HepG2 (cell line): ENCODE results near the gene ZFPM1. TPM values are rescaled to one million over a fixed set of nuclear protein-coding genes. Genes with fewer than 3 reads are reported as not detected.
A peak's percentile ranks its signal among the peaks of the same experiment; 100 is the strongest.

ENCODE experiments used
- ATAC-seq: fragments of 200-7000 bp; cut with Tn5 transposase; 3 replicates; pipeline ENCODE4 v1.9.1; 2020; ENCODE audit warnings: mild to moderate bottlenecking, moderate library complexity
- BruUV-seq: library from RNA; stranded (reverse); fragments of 400-500 nt; replicated peaks from 2 replicates; lab custom pipeline; 2021; lab: Mats Ljungman, UMichigan
- CTCF ChIA-PET: fragments of 300-600 bp; formaldehyde crosslinking; extraction: SDS; loops from one replicate; lab custom pipeline; 2021; ENCODE audit warnings: low total read pairs, inconsistent platforms, low intra/inter-chr PET ratio; lab: Yijun Ruan, JAX
- POLR2A ChIA-PET: fragments of 350-600 bp; sonication (Branson Sonifier 250); formaldehyde crosslinking; loops from one replicate; lab custom pipeline; 2020; ENCODE audit warnings: antibody characterized with exemption, inconsistent platforms; lab: Yijun Ruan, JAX
- DNase-seq: peaks from one replicate; pipeline ENCODE4 v3.0.0-alpha.2; 2015; ENCODE audit warnings: low spot score
- FAIRE-seq: peaks from 3 replicates; lab custom pipeline; 2011; peaks lifted over from hg19 to GRCh38; lab: Jason Lieb, UNC
- H2AFZ ChIP-seq: one replicate; pipeline ENCODE4 v1.6.1; 2011; ENCODE audit warnings: low read length, inconsistent platforms
- H3K27ac ChIP-seq: fragments of 300-600 bp; 3 replicates; pipeline ENCODE4 v1.8.0; 2011; ENCODE audit warnings: mixed run types, mild to moderate bottlenecking, mixed read lengths, low read length, inconsistent platforms; ENCODE audit not compliant: insufficient read depth; ENCODE audit errors: extremely low read length
- H3K27me3 ChIP-seq, 2 experiments: fragments of 200-600 bp in 1 of 2; 2 replicates in 1 of 2; 3 replicates in 1 of 2; pipeline versions ENCODE4 v1.6.0 to v1.8.0; 2011; ENCODE audit warnings: low read length in 2 of 2, mild to moderate bottlenecking in 2 of 2, moderate library complexity in 2 of 2, inconsistent platforms in 1 of 2; ENCODE audit not compliant: insufficient read depth in 2 of 2, control insufficient read depth in 1 of 2
- H3K36me3 ChIP-seq, 2 experiments: fragments of 200-600 bp in 1 of 2; replicated peaks in 1 of 2; 2 replicates in 1 of 2; 3 replicates in 1 of 2; pipeline versions ENCODE4 v1.5.1 to v1.8.0; 2011; ENCODE audit warnings: low read length in 2 of 2, inconsistent platforms in 1 of 2; ENCODE audit not compliant: insufficient read depth in 2 of 2, control insufficient read depth in 1 of 2
- H3K4me1 ChIP-seq: 2 replicates; pipeline ENCODE4 v1.5.1; 2012; ENCODE audit warnings: low read length, inconsistent platforms; ENCODE audit not compliant: insufficient read depth
- H3K4me2 ChIP-seq: 2 replicates; pipeline ENCODE4 v1.6.0; 2011; ENCODE audit warnings: low read depth, low read length, inconsistent platforms
- H3K4me3 ChIP-seq, 3 experiments: fragments of 200-600 bp in 1 of 3; sonication (generic), shearing (Covaris generic) in 1 of 3; replicated peaks in 1 of 3; 2 replicates each; pipeline ENCODE4 v1.5.1; 2011 to 2016; ENCODE audit warnings: low read length in 3 of 3, inconsistent platforms in 2 of 3, low read depth in 2 of 3, mild to moderate bottlenecking in 2 of 3, control low read depth in 1 of 3, mixed read lengths in 1 of 3; ENCODE audit not compliant: insufficient read depth in 1 of 3
- H3K79me2 ChIP-seq: one replicate; pipeline ENCODE4 v1.6.1; 2011; ENCODE audit warnings: low read length, inconsistent platforms; ENCODE audit not compliant: insufficient read depth
- H3K9ac ChIP-seq: 2 replicates; pipeline ENCODE4 v1.6.0; 2011; ENCODE audit warnings: mild to moderate bottlenecking, low read depth, low read length, inconsistent platforms; ENCODE audit not compliant: insufficient read depth
- H3K9me3 ChIP-seq: 2 replicates; pipeline ENCODE4 v1.5.1; 2012; ENCODE audit warnings: mild to moderate bottlenecking, low read length
- H4K20me1 ChIP-seq: 2 replicates; pipeline ENCODE4 v1.6.0; 2011; ENCODE audit warnings: inconsistent platforms, mild to moderate bottlenecking, low read length, moderate library complexity; ENCODE audit not compliant: insufficient read depth
- AGO2 ChIP-seq: fragments of 200-400 bp; formaldehyde crosslinking; optimal IDR thresholded peaks from 2 replicates; pipeline ENCODE3; 2017; ENCODE audit warnings: mild to moderate bottlenecking, low read depth, low read length, moderate library complexity
- MTA1 ChIP-seq: sonication (generic); formaldehyde crosslinking; IDR thresholded peaks from 2 replicates; pipeline ENCODE4 v1.4.0; 2020; ENCODE audit warnings: missing genetic modification reagents, mild to moderate bottlenecking, borderline replicate concordance
- ZBTB3 ChIP-seq: sonication (generic); formaldehyde crosslinking; IDR thresholded peaks from 2 replicates; pipeline ENCODE4 v1.4.0; 2020; ENCODE audit warnings: low read depth, mild to moderate bottlenecking, moderate library complexity, missing genetic modification reagents, borderline replicate concordance
- ZNF629 ChIP-seq: sonication (generic); formaldehyde crosslinking; conservative IDR thresholded peaks from 2 replicates; pipeline ENCODE4 v1.5.0; 2020; ENCODE audit warnings: missing genetic modification reagents
- ZNF768 ChIP-seq: sonication (generic); formaldehyde crosslinking; IDR thresholded peaks from 2 replicates; pipeline ENCODE4 v1.4.0; 2020; ENCODE audit warnings: missing genetic modification reagents
- WGBS: methylation state at CpG from one replicate; pipeline ENCODE4 v1.1.6; 2017; ENCODE audit warnings: low lambda C conversion rate; 5-methylcytosine and 5-hydroxymethylcytosine counted together
- in situ Hi-C: cut with HindIII; loops from 2 replicates; pipeline ENCODE4 v1.10.0; 2017; ENCODE audit warnings: low pct_unique_long_range_greater_than_20kb; ENCODE audit not compliant: extremely low pct_ligation_motif_present
- intact Hi-C: fragments of 100-400 bp; cut with micrococcal nuclease; formaldehyde crosslinking; loops from one replicate; pipeline ENCODE4 v1.10.0; 2022; ENCODE audit not compliant: unreplicated experiment
- polyA plus RNA-seq, 8 experiments: library from polyadenylated mRNA; depleted of rRNA in 3 of 8; stranded (reverse) in 7 of 8; unstranded in 1 of 8; fragments of >200 nt; fragmentation: Illumina TruSeq in 4 of 8; extraction: Trizol in 4 of 8; gene quantifications; 2 replicates each; pipeline versions ENCODE4 v1.2.1 to v1.2.3, GENCODE V29; 2011 to 2016; ENCODE audit warnings: low read depth in 4 of 8, missing spikeins in 1 of 8, mixed read lengths in 1 of 8; ENCODE audit not compliant: insufficient read depth in 1 of 8
- total RNA-seq, 5 experiments: library from RNA; depleted of rRNA; stranded (reverse); fragments of >200 nt; fragmentation: Illumina TruSeq; extraction: Trizol; gene quantifications; 2 replicates each; pipeline ENCODE4 v1.2.3, GENCODE V29; 2016; ENCODE audit warnings: low read depth in 1 of 5
- TF ChIP-seq, protein P1 (sequence below): IDR thresholded peaks from 2 replicates; pipeline ENCODE4 v1.6.1; 2016; ENCODE audit warnings: missing compliant biosample characterization, missing genetic modification reagents, borderline replicate concordance

The ZFPM1 gene
- total and polyA plus RNA-seq, 2 of the 13 experiments (the other 11 are each of a cell fraction or from before 2014, with no cell fraction given): 1.3 to 3.8 TPM

DNA sequence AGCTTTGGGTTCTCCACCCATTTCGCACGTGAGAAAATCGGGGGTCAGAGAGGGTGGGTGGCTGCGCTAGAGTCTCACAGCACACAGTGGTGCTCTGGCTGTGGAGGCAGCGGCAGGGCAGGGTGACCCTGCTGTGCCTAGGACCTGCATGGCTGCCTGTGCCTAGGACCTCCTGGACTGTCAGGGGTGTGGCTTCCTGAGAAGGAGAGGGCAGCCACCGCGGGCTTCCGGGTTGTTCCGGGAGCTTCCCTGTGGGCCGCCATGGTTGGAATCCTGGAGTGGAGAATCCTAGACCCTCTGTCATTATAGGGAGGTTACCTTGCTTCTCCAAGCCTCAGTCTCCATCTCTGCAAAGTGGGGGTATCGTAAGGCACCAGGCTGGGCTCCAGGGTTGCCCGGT is 9.3 kb downstream of the ZFPM1 start:
- in situ Hi-C loops: no loop called here
- TF ChIP-seq ZNF768 (CRISPR knock-in tag): peak; percentile 87
- TF ChIP-seq ZNF629 (CRISPR knock-in tag): peak; percentile 42; the same call in 1 of the 2 replicates
- TF ChIP-seq, protein P1, sequence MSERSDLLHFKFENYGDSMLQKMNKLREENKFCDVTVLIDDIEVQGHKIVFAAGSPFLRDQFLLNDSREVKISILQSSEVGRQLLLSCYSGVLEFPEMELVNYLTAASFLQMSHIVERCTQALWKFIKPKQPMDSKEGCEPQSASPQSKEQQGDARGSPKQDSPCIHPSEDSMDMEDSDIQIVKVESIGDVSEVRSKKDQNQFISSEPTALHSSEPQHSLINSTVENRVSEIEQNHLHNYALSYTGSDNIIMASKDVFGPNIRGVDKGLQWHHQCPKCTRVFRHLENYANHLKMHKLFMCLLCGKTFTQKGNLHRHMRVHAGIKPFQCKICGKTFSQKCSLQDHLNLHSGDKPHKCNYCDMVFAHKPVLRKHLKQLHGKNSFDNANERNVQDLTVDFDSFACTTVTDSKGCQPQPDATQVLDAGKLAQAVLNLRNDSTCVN (CRISPR knock-in tag): no peak
- DNase-seq (no peak), FAIRE-seq (no peak), ATAC-seq (no peak)
- Histone ChIP-seq H3K79me2 (peaks cover 87% of the 10 kb centered on the region), H3K4me3 (no peak overlapping the region), H3K9me3 (no peaks in the 10 kb centered on the region), H3K4me1 (peaks cover 29% of the 10 kb centered on the region; the same call in 1 of the 2 replicates), H3K9ac (no peak overlapping the region), H4K20me1 (peaks cover 70% of the 10 kb centered on the region), H3K27ac (no peak overlapping the region), H2AFZ (no peak overlapping the region), H3K36me3 (peaks cover 4 to 7% of the 10 kb centered on the region in 2 experiments; a peak in 1 of 5 replicates), H3K27me3 (no peaks in the 10 kb centered on the region), H3K4me2 (no peak overlapping the region)
- WGBS: 94% methylated on average over 9 of the region's 12 CpGs
- POLR2A ChIA-PET: interaction anchor here (0.7 kb wide), 1 partner anchor 108 kb away, joined by 3 read pairs; the partner anchor contains the start of gene ZC3H18
- intact Hi-C loops: no loop called here
- CTCF ChIA-PET: no interaction called here
- BruUV-seq: no TSS peak

DNA sequence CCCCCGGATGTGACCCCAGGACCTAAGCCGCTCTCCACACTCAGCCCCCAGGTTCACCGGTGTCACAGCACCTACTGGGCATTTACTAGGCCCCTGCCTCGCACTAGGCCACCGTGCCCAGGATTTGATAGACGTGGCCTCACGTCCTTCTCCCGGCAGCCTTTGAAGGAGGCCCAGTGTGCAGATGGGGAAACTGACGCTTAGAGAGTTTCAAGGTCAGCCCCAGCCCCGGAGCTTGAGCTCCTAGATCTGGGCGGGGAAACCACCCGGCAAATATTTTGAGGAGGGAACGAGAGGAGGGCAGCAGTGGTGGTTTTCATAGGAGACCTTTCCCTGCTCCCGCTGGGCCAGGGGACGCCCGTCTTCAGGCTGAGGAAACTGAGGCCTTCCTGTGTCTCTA is 10.3 kb downstream of the ZFPM1 start:
- H3K4me1 ChIP-seq: peaks cover 33% of the 10 kb centered on the region; the same call in 1 of the 2 replicates
- no peaks in the 10 kb centered on the region for H3K27me3 ChIP-seq
- in situ Hi-C loops (no loop called here), intact Hi-C loops (no loop called here)
- ChIA-PET POLR2A (no interaction called here), CTCF (no interaction called here)
- peaks cover 66% of the 10 kb centered on the region for H4K20me1 ChIP-seq
- no peak overlapping the region for H3K9ac ChIP-seq
- FAIRE-seq: no peak
- 93% methylated on average over 16 of the region's 16 CpGs for WGBS
- peaks cover 80% of the 10 kb centered on the region for H3K79me2 ChIP-seq
- no peak overlapping the region for H2AFZ ChIP-seq
- ATAC-seq: no peak
- H3K36me3 ChIP-seq: peaks cover 4 to 5% of the 10 kb centered on the region in 2 experiments; a peak in 1 of 5 replicates
- peak; percentile 41 for TF ChIP-seq AGO2
- TF ChIP-seq ZBTB3 (CRISPR knock-in tag): no peak
- TF ChIP-seq MTA1 (CRISPR knock-in tag): 0 out of 2 replicates have a peak, but pooled peaks have one; percentile 23
- no peak overlapping the region for H3K4me3 ChIP-seq
- H3K9me3 ChIP-seq: no peaks in the 10 kb centered on the region
- DNase-seq: no peak
- BruUV-seq: no TSS peak
- no peak overlapping the region for H3K27ac ChIP-seq
- H3K4me2 ChIP-seq: no peak overlapping the region
